ENCODE results near the gene SMARCA4.

GRCh38 chr19:11007385-11007784, 46.6 kb downstream of the SMARCA4 start:
- TF ChIP-seq CTCF (IDR thresholded peaks at IDR 0.05; ENCODE audit: poor library complexity) (no peak), EZH2phosphoT487 (IDR thresholded peaks at IDR 0.05; ENCODE audit: low read depth, severe bottlenecking, unreplicated experiment) (no peak)

Data from hepatocyte (in vitro differentiated cells).